Skeletal muscle satellite cell (primary cell): ENCODE measurements around the gene HSD11B1L. TPM values are rescaled to one million over a fixed set of nuclear protein-coding genes. Genes with fewer than 3 reads are reported as not detected.

Experiments used
- H3K27me3 ChIP-seq: 2 replicates; pipeline ENCODE4 v1.7.0; 2013; ENCODE audit warnings: low read length; ENCODE audit not compliant: control insufficient read depth, insufficient read depth
- H3K36me3 ChIP-seq: 2 replicates; pipeline ENCODE4 v1.7.0; 2013; ENCODE audit warnings: mild to moderate bottlenecking, control low read depth, low read length; ENCODE audit not compliant: insufficient read depth
- H3K4me1 ChIP-seq: 2 replicates; pipeline ENCODE4 v1.7.0; 2013; ENCODE audit warnings: low read length; ENCODE audit not compliant: control insufficient read depth, insufficient read depth
- H3K4me2 ChIP-seq: 2 replicates; pipeline ENCODE4 v1.7.0; 2013; ENCODE audit warnings: mild to moderate bottlenecking, low read length
- H3K4me3 ChIP-seq: 2 replicates; pipeline ENCODE4 v1.7.0; 2013; ENCODE audit warnings: low read length
- H3K9ac ChIP-seq: 2 replicates; pipeline ENCODE4 v1.7.0; 2013; ENCODE audit warnings: mild to moderate bottlenecking, low read depth, low read length, moderate library complexity
- H3K9me3 ChIP-seq: replicated peaks from 2 replicates; pipeline ENCODE4 v1.7.0; 2013; ENCODE audit warnings: mild to moderate bottlenecking, control low read depth, low read length
- total RNA-seq: library from RNA; depleted of rRNA; stranded (reverse); fragments of >200 nt; gene quantifications from 2 replicates; pipeline ENCODE4 v1.2.3, GENCODE V29; 2012; rRNA removed

Gene HSD11B1L, protein sequence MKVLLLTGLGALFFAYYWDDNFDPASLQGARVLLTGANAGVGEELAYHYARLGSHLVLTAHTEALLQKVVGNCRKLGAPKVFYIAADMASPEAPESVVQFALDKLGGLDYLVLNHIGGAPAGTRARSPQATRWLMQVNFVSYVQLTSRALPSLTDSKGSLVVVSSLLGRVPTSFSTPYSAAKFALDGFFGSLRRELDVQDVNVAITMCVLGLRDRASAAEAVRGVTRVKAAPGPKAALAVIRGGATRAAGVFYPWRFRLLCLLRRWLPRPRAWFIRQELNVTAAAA
- total RNA-seq = 3.3 and 7.4 TPM in 2 replicates

GRCh38 chr19:5680437-5681368 lies at the start of gene HSD11B1L, which contains the start of gene MICOS13:
Gene HSD11B1L (plus strand): TSS chr19:5681027. CDS start chr19:5684833, 3,806 bp downstream.
Gene MICOS13 (minus strand): TSS chr19:5680516. CDS start chr19:5680486, 30 bp downstream.
- Histone ChIP-seq H3K9ac (peak within 1 kb of the TSS; percentile 94), H3K4me3 (peak within 1 kb of the TSS; percentile 95), H3K36me3 (peaks cover 7% of the 10 kb centered on the region), H3K9me3 (no peaks in the 10 kb centered on the region), H3K4me1 (peaks cover 20% of the 10 kb centered on the region), H3K27me3 (no peaks in the 10 kb centered on the region), H3K4me2 (peak within 1 kb of the TSS; percentile 99)

DNA sequence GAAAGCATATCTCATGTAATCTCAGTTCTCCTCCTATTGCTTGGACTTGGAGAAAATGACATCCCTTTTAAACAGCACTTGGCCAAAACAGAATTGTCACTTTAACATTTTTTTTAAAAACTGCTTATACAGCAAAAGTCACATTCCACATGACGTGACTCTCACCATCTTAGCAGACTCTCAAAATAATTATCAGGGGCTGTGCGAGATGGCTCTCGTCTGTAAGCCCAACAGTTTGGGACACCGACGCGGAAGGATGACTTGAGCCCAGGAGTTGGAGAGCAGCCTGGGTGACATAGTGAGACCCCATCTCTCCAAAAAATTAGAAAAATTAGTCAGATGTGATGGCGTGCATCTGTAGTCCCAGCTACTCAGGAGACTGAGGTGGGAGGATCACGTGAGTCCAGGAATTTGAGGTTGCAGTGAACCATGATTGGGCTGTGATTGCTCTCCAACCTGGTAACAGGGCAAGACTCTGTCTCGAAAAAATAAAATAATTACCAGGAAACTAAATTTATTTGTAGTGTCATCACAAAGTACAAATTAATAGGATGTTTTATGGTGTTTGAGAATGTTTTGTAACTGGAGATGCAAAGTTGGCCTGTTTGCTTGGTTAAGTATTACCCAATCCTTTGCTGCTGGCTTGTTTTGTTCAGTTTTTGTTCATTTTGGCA lies 49.1 kb upstream of the HSD11B1L start:
- H3K27me3 ChIP-seq = no peaks in the 10 kb centered on the region
- peaks cover 34% of the 10 kb centered on the region for H3K4me1 ChIP-seq
- H3K4me2 ChIP-seq = peak overlapping the region; percentile 57
- H3K36me3 ChIP-seq = peaks cover 63% of the 10 kb centered on the region
- no peak overlapping the region for H3K4me3 ChIP-seq
- no peaks in the 10 kb centered on the region for H3K9me3 ChIP-seq
- peak overlapping the region; percentile 2 for H3K9ac ChIP-seq

DNA sequence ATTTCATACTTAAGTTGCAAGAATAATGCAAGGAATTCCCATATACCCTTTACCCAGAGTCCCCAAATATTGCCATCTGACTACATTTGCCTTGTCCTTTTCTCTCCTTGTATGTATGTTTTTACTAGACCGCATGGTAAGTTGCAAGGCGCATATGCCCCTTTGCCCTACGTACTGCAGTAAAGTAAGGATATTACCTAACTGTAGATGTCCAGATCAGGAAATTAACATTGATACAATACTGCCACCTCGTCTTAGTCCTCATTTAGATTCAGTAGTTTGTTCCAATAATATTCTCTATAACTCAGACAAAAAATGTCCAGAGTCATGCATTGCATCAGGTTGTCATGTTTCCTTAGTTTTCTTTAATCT lies 48.6 kb upstream of the HSD11B1L start:
- peaks cover 30% of the 10 kb centered on the region for H3K4me1 ChIP-seq
- H3K4me2 ChIP-seq = peak overlapping the region; percentile 57
- H3K4me3 ChIP-seq = no peak overlapping the region
- H3K9ac ChIP-seq = no peak overlapping the region
- H3K9me3 ChIP-seq = no peaks in the 10 kb centered on the region
- H3K36me3 ChIP-seq = peaks cover 59% of the 10 kb centered on the region
- H3K27me3 ChIP-seq = no peaks in the 10 kb centered on the region

- Histone ChIP-seq H3K36me3 (peaks cover 54% of the 10 kb centered on the region), H3K4me1 (peaks cover 29% of the 10 kb centered on the region), H3K4me2 (peak overlapping the region; percentile 57), H3K4me3 (no peak overlapping the region), H3K9ac (no peak overlapping the region), H3K9me3 (no peaks in the 10 kb centered on the region), H3K27me3 (no peaks in the 10 kb centered on the region)
These were observed 48.2 kb upstream of the HSD11B1L start for GRCh38 chr19:5632657-5633056.

DNA sequence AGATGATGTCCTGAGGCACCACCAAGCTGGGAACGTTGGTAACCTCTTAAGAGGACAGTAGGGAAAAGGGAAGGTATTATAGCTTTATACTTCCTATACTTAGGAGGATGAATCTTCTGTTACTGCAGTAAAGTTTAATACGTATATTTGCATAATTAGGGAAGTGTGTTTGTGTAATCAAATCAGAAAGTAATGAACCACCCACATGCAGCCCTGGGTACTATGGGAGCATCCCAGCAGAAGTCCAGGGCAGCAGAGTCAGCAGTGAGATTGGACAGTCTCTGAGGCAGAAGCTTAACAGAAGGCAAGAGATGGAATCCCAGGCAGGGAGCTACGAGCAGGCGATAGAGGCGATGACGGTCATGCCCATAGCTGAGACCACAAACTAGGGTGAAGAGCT lies 45.4 kb upstream of the HSD11B1L start:
- H3K9ac ChIP-seq = no peak overlapping the region
- no peak overlapping the region for H3K4me3 ChIP-seq
- H3K4me2 ChIP-seq = no peak overlapping the region
- no peaks in the 10 kb centered on the region for H3K9me3 ChIP-seq
- H3K36me3 ChIP-seq = peaks cover 32% of the 10 kb centered on the region
- peaks cover 34% of the 10 kb centered on the region for H3K4me1 ChIP-seq
- no peaks in the 10 kb centered on the region for H3K27me3 ChIP-seq

DNA sequence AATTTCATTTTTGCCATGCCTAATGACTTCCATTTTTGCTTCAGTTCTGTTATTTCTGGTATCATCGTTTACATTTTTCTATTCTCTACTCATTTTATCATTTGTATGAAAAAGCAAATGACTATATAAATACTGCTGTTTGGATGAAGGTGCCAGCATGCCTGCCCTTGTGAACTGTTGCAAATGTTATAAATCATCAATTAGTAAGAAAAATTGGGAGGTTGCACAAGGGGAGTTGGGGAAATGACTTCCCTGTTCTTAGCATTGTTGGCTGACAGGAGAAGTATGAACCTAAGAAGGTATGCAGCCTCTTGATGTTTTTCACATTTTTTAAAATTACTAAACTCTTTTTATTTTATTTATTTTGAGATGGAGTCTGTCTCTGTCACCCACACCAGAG lies 42.9 kb upstream of the HSD11B1L start:
- peaks cover 36% of the 10 kb centered on the region for H3K36me3 ChIP-seq

GRCh38 chr19:5641171-5641570 lies 39.7 kb upstream of the HSD11B1L start:
- Histone ChIP-seq H3K4me1 (peaks cover 12% of the 10 kb centered on the region), H3K4me2 (no peak overlapping the region), H3K9ac (no peak overlapping the region), H3K36me3 (peaks cover 46% of the 10 kb centered on the region), H3K4me3 (no peak overlapping the region), H3K9me3 (no peaks in the 10 kb centered on the region), H3K27me3 (no peaks in the 10 kb centered on the region)

More for the DNA sequence above, 42.9 kb upstream of the HSD11B1L start:
- Histone ChIP-seq H3K9ac (no peak overlapping the region), H3K4me3 (no peak overlapping the region), H3K27me3 (no peaks in the 10 kb centered on the region), H3K4me1 (peaks cover 11% of the 10 kb centered on the region), H3K4me2 (no peak overlapping the region), H3K9me3 (no peaks in the 10 kb centered on the region)

DNA sequence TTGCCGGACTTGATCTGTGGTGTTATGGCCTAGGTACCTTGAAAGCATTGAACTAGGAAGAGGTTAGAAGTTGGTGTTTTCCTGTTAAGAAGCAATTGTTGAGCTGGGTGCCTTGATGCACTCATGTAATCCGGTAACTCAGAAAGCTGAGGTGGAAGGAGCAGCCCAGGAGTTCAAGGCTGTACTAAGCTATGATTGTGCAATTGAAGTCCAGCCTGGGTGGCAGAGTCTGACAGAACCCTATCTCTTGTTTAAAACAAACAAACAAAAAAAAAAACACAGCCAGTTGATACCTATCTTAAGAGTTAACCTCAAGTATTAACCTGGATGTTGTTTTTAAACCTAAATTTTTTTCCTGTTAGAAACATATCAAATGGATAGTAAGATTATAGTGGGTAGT lies 38.6 kb upstream of the HSD11B1L start:
- H3K9me3 ChIP-seq = no peaks in the 10 kb centered on the region
- H3K9ac ChIP-seq = no peak overlapping the region
- H3K4me2 ChIP-seq = no peak overlapping the region
- H3K27me3 ChIP-seq = no peaks in the 10 kb centered on the region
- H3K36me3 ChIP-seq = peaks cover 56% of the 10 kb centered on the region
- H3K4me3 ChIP-seq = no peak overlapping the region
- peaks cover 12% of the 10 kb centered on the region for H3K4me1 ChIP-seq

GRCh38 chr19:5643060-5643459 lies 37.8 kb upstream of the HSD11B1L start:
- Histone ChIP-seq H3K4me3 (no peak overlapping the region), H3K4me1 (peaks cover 4% of the 10 kb centered on the region), H3K27me3 (no peaks in the 10 kb centered on the region), H3K9ac (no peak overlapping the region), H3K4me2 (no peak overlapping the region), H3K36me3 (peaks cover 64% of the 10 kb centered on the region), H3K9me3 (no peaks in the 10 kb centered on the region)

- H3K9ac ChIP-seq = no peak overlapping the region
- peaks cover 3% of the 10 kb centered on the region for H3K4me1 ChIP-seq
- H3K4me3 ChIP-seq = no peak overlapping the region
- peaks cover 70% of the 10 kb centered on the region for H3K36me3 ChIP-seq
- no peaks in the 10 kb centered on the region for H3K9me3 ChIP-seq
- no peaks in the 10 kb centered on the region for H3K27me3 ChIP-seq
- no peak overlapping the region for H3K4me2 ChIP-seq
These were observed 36.8 kb upstream of the HSD11B1L start for GRCh38 chr19:5644037-5644436.

- Histone ChIP-seq H3K4me2 (no peak overlapping the region), H3K36me3 (peaks cover 79% of the 10 kb centered on the region), H3K27me3 (no peaks in the 10 kb centered on the region), H3K4me1 (peaks cover 3% of the 10 kb centered on the region), H3K9ac (no peak overlapping the region), H3K9me3 (no peaks in the 10 kb centered on the region), H3K4me3 (no peak overlapping the region)
These were observed 35.4 kb upstream of the HSD11B1L start for GRCh38 chr19:5645409-5645808.
